WERI-Rb-1 (cell line): ENCODE data around the gene FBLN2.

Source experiments
- DNase-seq: peaks from one replicate; pipeline ENCODE4 v3.0.0-alpha.2; 2020
- H3K27ac ChIP-seq: fragments of 250-450 bp; sonication (Bioruptor Pico); 2 replicates; pipeline ENCODE4 v1.5.1; 2020; ENCODE audit warnings: mild to moderate bottlenecking, moderate library complexity
- H3K27me3 ChIP-seq: fragments of 250-450 bp; sonication (Bioruptor Pico); 2 replicates; pipeline ENCODE4 v1.5.1; 2021; ENCODE audit warnings: mild to moderate bottlenecking, low read depth, moderate library complexity; ENCODE audit not compliant: insufficient read depth, severe bottlenecking
- H3K36me3 ChIP-seq: fragments of 250-450 bp; sonication (Bioruptor Pico); 2 replicates; pipeline ENCODE4 v1.5.1; 2020; ENCODE audit warnings: mild to moderate bottlenecking, moderate library complexity
- H3K4me3 ChIP-seq: 2 replicates; pipeline ENCODE4 v1.5.1; 2011; ENCODE audit warnings: low read depth, mild to moderate bottlenecking, control low read depth, low read length
- H3K9me3 ChIP-seq: fragments of 250-450 bp; sonication (Bioruptor Pico); 2 replicates; pipeline ENCODE4 v1.5.1; 2021; ENCODE audit warnings: mild to moderate bottlenecking, moderate library complexity; ENCODE audit not compliant: severe bottlenecking
- TF ChIP-seq, protein P1 (sequence below): IDR thresholded peaks from 2 replicates; pipeline ENCODE4 v1.5.1; 2011; ENCODE audit warnings: low read depth, mild to moderate bottlenecking, control low read depth, inconsistent platforms, low read length

Gene FBLN2

DNA sequence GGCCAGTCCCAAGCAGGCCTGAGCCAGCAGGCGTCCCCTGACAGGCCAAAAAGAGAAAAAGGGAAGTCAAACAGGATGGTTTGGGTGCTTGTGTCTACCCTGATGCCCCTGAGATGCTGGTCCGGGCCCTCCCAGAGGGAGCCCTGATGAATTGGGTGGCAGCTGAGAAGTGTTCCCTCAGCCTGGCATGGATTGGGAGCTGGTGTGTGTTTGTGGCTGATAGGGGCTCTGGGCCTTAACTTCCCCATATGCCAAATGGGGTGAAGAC is 1.4 kb downstream of the FBLN2 start:
- Histone ChIP-seq H3K27me3 (no peaks in the 10 kb centered on the region), H3K36me3 (no peaks in the 10 kb centered on the region), H3K4me3 (no peak overlapping the region), H3K9me3 (no peaks in the 10 kb centered on the region), H3K27ac (no peak overlapping the region)
- DNase-seq = no peak
- TF ChIP-seq, protein P1, sequence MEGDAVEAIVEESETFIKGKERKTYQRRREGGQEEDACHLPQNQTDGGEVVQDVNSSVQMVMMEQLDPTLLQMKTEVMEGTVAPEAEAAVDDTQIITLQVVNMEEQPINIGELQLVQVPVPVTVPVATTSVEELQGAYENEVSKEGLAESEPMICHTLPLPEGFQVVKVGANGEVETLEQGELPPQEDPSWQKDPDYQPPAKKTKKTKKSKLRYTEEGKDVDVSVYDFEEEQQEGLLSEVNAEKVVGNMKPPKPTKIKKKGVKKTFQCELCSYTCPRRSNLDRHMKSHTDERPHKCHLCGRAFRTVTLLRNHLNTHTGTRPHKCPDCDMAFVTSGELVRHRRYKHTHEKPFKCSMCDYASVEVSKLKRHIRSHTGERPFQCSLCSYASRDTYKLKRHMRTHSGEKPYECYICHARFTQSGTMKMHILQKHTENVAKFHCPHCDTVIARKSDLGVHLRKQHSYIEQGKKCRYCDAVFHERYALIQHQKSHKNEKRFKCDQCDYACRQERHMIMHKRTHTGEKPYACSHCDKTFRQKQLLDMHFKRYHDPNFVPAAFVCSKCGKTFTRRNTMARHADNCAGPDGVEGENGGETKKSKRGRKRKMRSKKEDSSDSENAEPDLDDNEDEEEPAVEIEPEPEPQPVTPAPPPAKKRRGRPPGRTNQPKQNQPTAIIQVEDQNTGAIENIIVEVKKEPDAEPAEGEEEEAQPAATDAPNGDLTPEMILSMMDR = no peak

DNA sequence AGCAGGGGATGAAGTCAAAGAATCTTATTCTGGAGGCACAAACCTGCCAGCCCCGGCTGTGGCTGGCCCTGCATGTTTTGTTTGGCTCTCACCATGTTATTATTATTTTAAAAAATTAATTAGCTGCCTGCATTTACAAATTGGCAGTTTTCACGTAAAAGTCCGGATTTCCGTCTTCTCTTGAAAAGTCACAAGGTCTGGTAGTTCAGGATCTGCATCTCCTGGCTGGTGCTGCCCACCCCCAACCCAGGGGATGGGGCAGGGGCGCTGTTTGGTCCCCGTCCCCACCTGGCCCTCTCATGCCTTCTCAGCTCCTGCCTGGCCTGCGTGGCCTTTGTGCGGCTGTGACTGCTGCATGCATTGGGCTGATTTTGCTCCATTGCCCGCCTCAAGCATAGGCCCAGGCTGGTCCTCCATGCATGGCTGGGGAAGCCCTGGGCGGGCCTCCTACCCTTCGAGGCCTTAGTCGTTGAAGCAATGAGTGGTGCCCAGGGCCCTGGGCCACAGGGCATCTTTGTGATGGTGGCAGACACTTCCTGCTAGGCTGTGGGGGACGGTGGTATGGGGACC is 2.0 kb downstream of the FBLN2 start:
- TF ChIP-seq, protein P1 = no peak
- Histone ChIP-seq H3K27me3 (no peaks in the 10 kb centered on the region), H3K4me3 (no peak overlapping the region), H3K9me3 (no peaks in the 10 kb centered on the region), H3K27ac (no peak overlapping the region), H3K36me3 (no peaks in the 10 kb centered on the region)
- no peak for DNase-seq

DNA sequence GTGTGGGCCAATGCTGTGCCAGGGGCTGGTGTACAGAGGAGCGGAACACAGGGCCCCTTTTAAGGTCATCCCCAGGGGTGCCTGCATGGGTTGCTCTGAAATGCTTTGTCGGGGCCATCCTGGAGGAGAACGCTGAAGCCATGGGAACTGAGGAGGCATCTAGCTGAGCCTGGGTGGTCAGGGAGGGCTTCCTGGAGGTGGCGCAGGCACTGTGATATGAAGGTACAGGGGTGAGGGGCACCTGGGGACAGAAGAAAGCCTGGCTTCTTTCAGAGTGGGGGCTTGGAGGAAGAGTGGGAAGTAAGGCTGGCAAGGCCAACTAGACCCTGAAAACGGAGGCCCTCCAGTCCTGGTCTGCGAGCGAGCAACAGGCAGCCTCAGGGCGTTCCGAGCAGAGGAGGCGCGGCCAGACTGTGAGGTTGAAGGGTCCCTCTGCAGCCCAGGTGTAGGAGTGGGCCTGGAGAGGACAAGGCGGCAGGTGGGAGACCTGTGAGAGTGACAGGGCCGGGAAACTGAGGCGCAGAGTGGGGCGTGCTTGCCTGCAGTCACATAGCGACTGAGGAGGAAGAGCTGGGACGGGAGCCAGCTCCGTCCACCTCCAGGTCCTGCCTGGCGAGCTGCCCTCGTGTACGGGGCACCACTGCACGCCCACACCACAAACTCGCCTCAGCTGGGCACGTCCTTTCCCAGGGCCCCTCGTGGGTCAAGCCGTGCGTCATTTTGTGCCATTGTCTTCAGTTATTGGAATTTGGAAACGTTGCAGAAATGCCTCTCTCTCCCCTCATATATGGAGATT is 4.1 kb downstream of the FBLN2 start:
- Histone ChIP-seq H3K9me3 (no peaks in the 10 kb centered on the region), H3K36me3 (no peaks in the 10 kb centered on the region), H3K27me3 (no peaks in the 10 kb centered on the region), H3K27ac (no peak overlapping the region), H3K4me3 (no peak overlapping the region)
- DNase-seq = no peak
- TF ChIP-seq, protein P1 = no peak

DNA sequence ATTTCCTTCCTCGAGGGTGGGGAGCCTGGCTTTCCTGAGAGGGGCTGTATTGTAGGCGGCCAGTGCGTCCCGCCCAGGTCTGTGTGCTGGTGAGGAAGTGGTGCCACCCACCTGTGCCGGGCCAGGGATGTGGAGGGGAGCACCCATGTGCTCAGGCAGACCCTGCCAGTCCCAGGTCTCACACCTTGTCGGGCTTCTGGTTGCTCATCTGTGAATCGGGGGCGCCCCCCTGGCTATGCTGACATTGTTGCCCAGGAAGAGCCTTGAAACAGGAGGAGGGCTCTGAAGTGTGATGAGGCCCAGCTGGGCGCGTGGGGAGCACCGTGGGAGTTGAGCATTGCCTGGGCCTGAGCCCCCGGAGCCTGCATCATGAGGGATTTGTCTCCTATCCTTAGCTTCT is 4.8 kb downstream of the FBLN2 start:
- TF ChIP-seq, protein P1 = no peak

DNA sequence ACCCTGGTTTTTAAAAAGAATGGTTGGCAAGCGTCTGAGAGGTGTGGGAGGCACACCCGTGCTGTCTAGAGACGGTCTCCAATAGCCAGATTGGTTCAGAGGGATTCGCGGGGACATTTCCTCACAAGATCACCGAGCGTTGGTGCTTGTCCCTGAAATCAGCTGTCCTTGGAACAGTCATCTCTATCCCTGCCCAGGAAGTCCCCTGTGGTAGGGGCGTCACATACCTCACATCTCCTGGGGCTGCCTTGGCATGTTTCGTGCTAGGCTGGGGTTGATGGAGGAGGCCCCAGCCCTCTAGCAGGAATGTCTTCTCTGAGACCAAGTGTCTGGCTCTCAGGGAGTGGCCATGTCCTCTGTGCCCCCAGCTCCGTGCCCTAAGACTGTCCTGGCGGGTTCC is 6.8 kb downstream of the FBLN2 start:
- H3K9me3 ChIP-seq = no peaks in the 10 kb centered on the region
- H3K36me3 ChIP-seq = no peaks in the 10 kb centered on the region
- DNase-seq = no peak
- TF ChIP-seq, protein P1 = no peak
- no peaks in the 10 kb centered on the region for H3K27me3 ChIP-seq
- H3K27ac ChIP-seq = peak overlapping the region; percentile 65
- no peak overlapping the region for H3K4me3 ChIP-seq

More for the DNA sequence above, 4.8 kb downstream of the FBLN2 start:
- H3K36me3 ChIP-seq = no peaks in the 10 kb centered on the region
- H3K27me3 ChIP-seq = no peaks in the 10 kb centered on the region
- no peak for DNase-seq
- no peak overlapping the region for H3K27ac ChIP-seq
- H3K4me3 ChIP-seq = no peak overlapping the region
- no peaks in the 10 kb centered on the region for H3K9me3 ChIP-seq

DNA sequence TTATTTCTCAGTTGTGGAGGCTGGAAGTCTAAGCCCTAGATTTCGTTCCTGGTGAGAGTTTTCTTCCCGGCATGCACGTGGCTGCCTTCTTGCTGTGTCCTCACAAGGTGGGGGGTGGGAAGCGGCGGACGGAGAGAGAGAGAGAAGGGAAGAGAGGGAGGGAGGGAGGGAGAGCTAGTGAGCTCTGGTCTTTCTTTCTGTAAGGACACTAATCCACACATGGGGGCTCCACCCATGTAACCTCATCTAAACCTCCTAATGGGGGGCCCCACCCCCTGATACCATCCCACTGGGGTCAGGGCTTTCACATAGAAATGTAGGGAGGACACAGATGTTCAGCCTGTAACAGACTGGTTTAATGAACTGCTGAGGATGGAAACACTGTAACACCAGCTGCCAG is 7.3 kb downstream of the FBLN2 start:
- DNase-seq = peak; percentile 67
- TF ChIP-seq, protein P1 = no peak
- peak overlapping the region; percentile 65 for H3K27ac ChIP-seq

More for the DNA sequence above, 7.3 kb downstream of the FBLN2 start:
- H3K9me3 ChIP-seq = no peaks in the 10 kb centered on the region
- H3K4me3 ChIP-seq = no peak overlapping the region; the same call in 1 of the 2 replicates
- no peaks in the 10 kb centered on the region for H3K36me3 ChIP-seq
- H3K27me3 ChIP-seq = no peaks in the 10 kb centered on the region
